Muscle of arm (tissue), 12 donors: Measurements from ENCODE around the gene KCNQ1. TPM values are rescaled to one million over a fixed set of nuclear protein-coding genes. Genes with fewer than 3 reads are reported as not detected.
A peak's percentile ranks its signal among the peaks of the same experiment; 100 is the strongest.

Experiments used
- DNase-seq: peaks from one replicate; pipeline ENCODE4 v3.0.0-alpha.2; 2013
- polyA plus RNA-seq, 12 donors: library from polyadenylated mRNA; unstranded; fragments of 120-200 nt; gene quantifications; one replicate each; pipeline ENCODE4 v1.2.1, GENCODE V29; 2013; ENCODE audit not compliant: insufficient read length in 12 of 12

KCNQ1 gene
- polyA plus RNA-seq, 12 donors = 1.3 to 2.5 (median 2.0) TPM; not detected in 2

DNA sequence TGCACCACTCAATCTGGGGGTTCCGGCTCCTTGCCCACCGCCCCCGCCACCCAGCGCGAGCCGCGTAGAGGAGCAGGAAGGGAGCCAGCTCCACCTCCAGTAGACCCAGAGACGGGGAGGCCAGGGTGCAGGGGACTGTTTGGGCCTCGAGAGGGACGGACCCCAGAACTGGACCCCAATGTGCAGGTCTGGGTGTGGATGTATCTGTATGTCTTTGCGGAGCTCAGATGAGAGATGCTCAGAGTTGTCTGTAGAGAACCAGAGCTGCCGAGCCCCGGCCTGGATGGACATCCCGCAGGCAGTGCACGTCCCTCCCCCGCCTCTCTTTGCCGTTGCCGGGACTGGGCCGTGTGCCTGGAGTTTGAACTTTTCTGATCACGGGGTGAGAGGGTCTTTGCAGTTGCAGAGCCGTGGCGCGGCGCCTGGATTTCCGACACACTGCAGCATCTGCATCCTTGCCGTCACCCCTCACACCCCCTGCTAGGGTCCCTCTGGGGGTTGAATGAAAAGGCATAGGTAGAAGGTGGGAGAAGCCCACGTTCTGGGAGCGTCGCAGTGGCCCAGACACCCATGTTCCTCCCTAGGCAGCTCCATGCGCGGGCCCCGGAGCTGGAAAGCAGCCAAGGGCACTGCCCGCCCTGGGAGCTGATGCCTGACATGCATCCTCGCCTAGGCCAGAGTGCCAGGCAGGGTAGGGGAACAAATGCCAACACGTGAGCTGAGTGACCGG lies 105.2 kb downstream of the KCNQ1 start:
- DNase-seq = peak; percentile 66

DNA sequence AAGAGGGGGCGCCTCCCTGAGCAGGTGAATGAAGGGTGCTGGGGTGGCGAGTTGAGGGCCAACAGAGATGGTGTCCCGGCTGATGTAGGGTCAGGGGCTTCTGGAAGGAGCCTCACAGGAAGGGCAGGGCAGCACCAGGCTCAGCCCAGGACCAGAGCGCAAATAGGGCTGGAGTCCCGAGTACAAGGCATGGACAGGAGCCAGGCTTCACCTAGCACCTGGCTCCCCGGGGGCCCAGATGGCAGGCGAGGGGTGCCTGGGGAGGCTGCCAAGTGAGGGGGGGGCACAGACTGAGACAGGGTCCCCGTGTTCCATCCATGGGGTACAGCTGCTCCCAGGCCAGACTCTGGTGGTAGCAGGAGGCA lies 105.8 kb downstream of the KCNQ1 start:
- no peak for DNase-seq

DNA sequence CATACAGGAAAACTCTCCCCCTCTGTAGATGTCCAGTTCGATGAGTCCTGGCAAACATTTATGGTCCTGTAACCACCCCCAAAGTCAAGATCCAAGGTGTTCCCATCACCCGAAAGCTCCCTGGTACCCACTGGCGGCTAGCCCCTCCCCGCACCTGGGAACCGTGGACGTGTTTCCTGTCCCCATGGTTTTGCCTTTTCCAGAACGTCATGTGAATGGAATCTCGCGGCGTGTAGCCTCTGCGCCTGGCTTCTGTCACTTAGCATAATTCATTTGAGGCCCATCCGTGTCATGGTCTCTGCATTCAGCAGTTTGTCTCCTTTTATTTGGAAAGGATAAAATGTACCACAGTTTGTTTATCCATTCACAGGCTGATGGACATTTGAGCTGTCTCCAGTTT lies 106.3 kb downstream of the KCNQ1 start:
- no peak for DNase-seq

DNA sequence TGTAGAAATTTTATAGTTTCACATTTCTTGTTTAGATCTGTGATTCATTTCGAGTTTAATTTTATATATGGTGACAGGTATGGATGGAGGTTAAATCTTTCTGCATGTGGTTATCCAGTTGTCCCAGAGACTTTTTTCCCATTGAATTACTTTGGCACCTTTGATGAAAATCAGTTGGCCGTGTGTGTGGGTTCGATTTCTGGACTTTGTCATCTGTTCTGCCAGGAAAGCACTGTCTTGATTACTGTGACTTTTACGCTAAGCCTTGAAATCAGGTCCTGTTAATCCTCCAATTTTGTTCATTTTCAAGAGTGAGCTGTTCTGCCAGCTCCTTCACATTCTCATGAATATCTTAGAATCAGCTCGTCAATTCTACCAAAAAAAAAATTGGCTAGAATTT lies 107.4 kb downstream of the KCNQ1 start:
- no peak for DNase-seq

DNA sequence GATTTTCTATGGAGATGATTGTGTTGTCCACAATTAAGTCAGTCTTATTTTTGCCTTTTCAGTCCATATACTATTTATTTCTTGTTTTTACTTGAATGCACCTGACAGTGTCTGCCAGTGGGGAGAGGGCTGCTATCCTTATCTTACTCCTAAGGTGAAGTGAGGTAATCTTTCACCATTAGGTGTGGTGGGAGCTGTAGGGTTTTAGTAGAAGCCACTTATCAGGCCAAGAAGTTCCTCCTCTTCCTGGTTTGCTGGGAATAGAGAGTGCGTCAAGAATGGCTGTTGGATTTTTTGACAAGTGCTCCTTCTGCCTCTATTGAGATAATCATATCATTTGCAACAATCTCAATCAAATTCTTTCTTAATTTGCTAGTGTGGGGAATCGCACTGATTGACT lies 108.4 kb downstream of the KCNQ1 start:
- DNase-seq = no peak

- DNase-seq = no peak
Observed at GRCh38 chr11:2553886-2554285, 109.1 kb downstream of the KCNQ1 start.

- DNase-seq = no peak
Observed at GRCh38 chr11:2554338-2555207, 109.8 kb downstream of the KCNQ1 start.

- DNase-seq = no peak
Observed at GRCh38 chr11:2555336-2555735, 110.5 kb downstream of the KCNQ1 start.

GRCh38 chr11:2555891-2556290 lies 111.1 kb downstream of the KCNQ1 start:
- DNase-seq = no peak

DNA sequence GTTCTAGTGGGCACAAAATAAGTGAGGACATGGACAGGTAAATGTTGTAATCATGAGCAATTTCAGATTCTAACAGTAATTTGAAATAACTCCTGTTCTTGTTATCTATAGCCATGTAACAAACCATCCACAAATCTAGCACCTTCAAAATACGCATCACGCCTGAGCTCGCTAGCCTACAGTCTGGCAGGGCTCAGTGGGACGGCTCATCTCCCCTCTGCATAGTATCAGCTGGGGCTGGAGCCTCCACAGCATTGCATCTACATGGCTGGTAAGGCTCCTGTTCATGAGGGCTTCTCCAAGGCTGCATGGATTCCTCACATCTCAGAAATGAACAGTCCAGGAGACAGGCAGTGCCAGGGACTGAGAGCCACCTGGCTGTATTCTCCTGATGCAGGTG lies 112.6 kb downstream of the KCNQ1 start:
- no peak for DNase-seq

- DNase-seq = no peak
Observed at GRCh38 chr11:2558397-2558796, 113.6 kb downstream of the KCNQ1 start.

DNA sequence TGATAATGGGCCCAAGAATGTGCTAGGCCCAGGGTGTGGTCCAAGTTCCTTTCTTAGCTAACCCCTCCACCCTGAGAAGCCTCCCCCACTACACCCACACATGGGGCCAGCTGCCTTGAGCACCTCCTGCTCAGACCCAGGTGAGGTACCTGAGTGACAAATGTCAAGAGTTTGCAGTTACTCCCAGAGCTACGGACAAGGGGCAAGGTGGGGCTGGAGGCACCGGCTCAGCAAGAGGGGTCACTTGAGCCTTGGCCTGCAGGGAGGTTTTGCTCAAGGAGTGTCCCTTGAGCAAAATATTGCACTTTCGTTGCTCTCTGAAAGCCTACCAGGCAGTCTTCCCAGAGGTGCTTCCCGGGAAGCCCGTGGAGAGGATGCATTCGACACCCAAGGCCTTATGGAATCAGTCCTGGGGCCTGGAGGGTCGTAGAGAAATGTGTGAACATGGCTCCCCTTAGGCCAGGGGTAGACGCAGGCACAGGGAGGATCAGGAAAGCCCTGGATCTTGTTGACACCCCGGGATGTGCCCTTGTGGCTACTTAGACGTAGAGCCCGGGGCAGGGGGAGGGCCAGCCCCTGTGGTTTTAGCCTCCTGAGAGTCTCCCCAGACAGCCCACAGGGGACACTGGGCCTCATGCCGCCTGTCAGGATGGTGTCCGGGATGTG lies 114.2 kb downstream of the KCNQ1 start:
- DNase-seq = no peak

DNA sequence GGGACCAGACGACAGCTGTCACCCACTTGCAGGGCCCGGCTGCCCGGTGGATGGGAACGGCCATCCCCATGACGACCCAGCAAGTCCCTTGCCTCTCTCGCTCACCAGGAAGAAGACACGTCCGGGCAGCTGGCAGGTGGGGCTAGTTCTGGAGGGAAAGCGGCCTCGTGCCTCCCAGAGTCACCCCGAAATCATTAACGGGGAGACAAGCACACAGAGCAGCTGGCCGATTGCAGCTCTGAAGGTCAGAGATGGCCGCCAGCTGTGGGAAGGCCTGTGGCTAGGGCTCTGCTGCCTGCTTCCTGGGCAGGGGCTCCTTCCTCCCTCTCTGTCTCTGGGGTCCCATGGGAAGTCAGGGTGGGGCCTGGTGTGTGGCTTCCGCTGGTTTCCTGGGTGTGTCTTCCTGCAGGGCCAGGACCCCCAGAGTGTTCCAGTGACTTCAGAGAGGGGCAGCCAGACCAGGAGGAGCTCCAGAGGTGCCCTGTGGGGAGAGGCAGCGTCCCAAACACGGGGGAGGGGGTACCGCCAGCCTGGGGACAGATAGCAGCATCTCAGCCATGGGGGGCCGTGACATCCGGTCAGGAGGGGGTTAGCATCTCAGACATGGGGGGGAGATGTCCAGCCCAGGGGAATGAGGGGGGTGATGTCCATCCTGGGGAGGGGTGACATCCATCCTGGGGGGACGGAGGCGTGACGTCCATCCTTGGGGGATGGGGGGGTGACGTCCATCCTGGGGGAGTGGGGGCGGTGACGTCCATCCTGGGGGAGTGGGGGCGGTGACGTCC lies 114.9 kb downstream of the KCNQ1 start:
- DNase-seq = no peak

GRCh38 chr11:2561696-2562581 lies 117.1 kb downstream of the KCNQ1 start:
- DNase-seq = no peak

DNA sequence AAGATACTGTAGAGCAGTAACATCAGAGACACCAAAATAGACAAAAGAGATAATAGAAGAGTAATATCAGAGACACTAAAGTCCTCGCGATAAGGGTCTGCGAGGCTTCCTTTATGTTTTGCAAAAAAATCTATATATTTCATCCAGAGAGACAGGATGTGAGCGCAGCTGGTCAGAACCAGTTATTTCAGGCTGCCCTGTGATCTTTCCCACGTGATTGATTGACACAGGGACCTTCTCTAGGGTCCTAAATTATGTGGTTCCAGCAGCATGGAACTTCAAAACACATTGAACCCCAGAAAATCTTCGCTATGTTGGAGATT lies 118.0 kb downstream of the KCNQ1 start:
- DNase-seq = no peak

GRCh38 chr11:2563213-2564007 lies 118.6 kb downstream of the KCNQ1 start:
- no peak for DNase-seq

GRCh38 chr11:2564008-2564530 lies 119.3 kb downstream of the KCNQ1 start:
- DNase-seq = no peak

DNA sequence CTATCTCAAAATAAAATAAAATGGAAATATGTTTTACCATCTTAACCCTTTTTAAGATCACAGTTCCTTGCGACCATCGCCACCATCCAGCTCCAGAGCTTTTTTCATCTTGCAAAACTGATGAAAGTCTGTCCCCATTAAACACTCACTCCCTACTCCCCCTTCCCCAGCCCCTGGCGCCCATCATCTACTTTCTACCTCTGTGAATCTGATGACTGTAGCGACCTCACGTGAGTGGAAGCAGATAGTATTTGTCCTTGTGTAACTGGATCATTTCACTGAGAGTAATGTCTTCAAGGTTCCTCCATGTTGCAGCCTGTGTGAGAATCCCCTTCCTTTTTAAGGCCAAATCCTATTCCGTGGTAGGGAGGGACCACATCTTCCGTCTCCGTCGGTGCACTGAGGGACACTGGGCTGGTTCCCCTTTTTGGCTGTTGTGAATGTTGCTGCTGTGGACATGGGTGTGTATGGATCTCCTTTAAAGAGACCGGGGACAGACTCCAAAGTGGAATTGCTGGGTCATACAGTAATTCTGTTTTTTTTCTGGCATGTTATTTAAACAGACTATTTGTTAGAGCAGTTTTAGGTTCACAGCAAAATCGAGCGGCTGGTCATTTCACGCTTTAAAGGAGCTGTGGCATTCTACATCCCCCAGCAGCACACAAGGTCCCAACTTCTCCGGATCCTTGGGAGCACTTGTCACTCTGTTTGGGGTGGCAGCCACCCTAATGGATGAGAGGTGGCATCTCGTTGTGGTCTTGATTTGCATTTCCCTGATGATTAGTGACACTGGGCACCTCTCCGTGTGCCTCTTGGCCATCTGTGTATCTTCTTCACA lies 120.0 kb downstream of the KCNQ1 start:
- DNase-seq = no peak
